Mucosa of descending colon (tissue), 3 donors: ENCODE results near the gene PAX7. TPM values are rescaled to one million over a fixed set of nuclear protein-coding genes. Genes with fewer than 3 reads are reported as not detected.
"Not testable (repeated sequence)": the region's sequence is repeated elsewhere in the genome, so short reads cannot be mapped to it uniquely, and the experiment has no call there.

Experiments used
- ATAC-seq: fragments of 200-7000 bp; cut with Tn5 transposase; one replicate; pipeline ENCODE4 v1.9.1; 2020; ENCODE audit warnings: mild to moderate bottlenecking, moderate library complexity
- DNase-seq, 3 donors: peaks; one replicate each; pipeline ENCODE4 v3.0.0-alpha.2; 2020
- H3K36me3 ChIP-seq: fragments of 200-600 bp; one replicate; pipeline ENCODE4 v1.8.0; 2021; ENCODE audit warnings: low read depth, mild to moderate bottlenecking
- H3K4me1 ChIP-seq: fragments of 200-600 bp; one replicate; pipeline ENCODE4 v1.8.0; 2021; ENCODE audit warnings: low read depth, mild to moderate bottlenecking
- H3K4me3 ChIP-seq: fragments of 200-600 bp; one replicate; pipeline ENCODE4 v1.8.0; 2021; ENCODE audit warnings: mild to moderate bottlenecking
- H3K9me3 ChIP-seq: fragments of 200-600 bp; one replicate; pipeline ENCODE4 v1.8.0; 2021; ENCODE audit warnings: mild to moderate bottlenecking
- CTCF ChIP-seq: fragments of 200-600 bp; IDR thresholded peaks from one replicate; pipeline ENCODE4 v1.8.0; 2022; ENCODE audit warnings: antibody characterized with exemption, mild to moderate bottlenecking
- intact Hi-C, 2 donors: fragments of 100-400 bp; cut with DNase I in 1 of 2; cut with micrococcal nuclease in 1 of 2; formaldehyde crosslinking; loops; one replicate each; pipeline versions ENCODE4 v1.11.0 to v1.11.1; 2022; cut with DNase I, micrococcal nuclease
- total RNA-seq, 3 donors: library from RNA; stranded (reverse); fragmentation: NEBNext Ultra II Directional in 2 of 3; extraction: Animal tissue kit (Norgen Biotek cat#: 25700) in 2 of 3; gene quantifications; one replicate each; pipeline versions ENCODE4 v1.2.1 to v1.2.4, GENCODE V29; 2021 to 2023
- donor health status: DM: no; HTN: no; CAD: no; lungs with moderate emphysema.
- donor health status: DM: no; HTN: no; CAD: no.
- donor health status: DM: no; HTN: yes; CAD: no.

PAX7 gene
- total RNA-seq, 3 donors from 2014 or later = not detected

GRCh38 chr1:18739408-18739807, 108.8 kb downstream of the PAX7 start:
- Histone ChIP-seq H3K36me3 (no peaks in the 10 kb centered on the region), H3K9me3 (no peaks in the 10 kb centered on the region), H3K4me1 (no peaks in the 10 kb centered on the region), H3K4me3 (no peak overlapping the region)
- peak; percentile 77 for ATAC-seq
- no peak for TF ChIP-seq CTCF
- intact Hi-C loops = no loop called here
- DNase-seq = no peak

GRCh38 chr1:18739897-18740296, 109.3 kb downstream of the PAX7 start:
- no peak for ATAC-seq
- no peak for DNase-seq
- Histone ChIP-seq H3K4me3 (no peak overlapping the region), H3K9me3 (no peaks in the 10 kb centered on the region), H3K4me1 (no peaks in the 10 kb centered on the region), H3K36me3 (no peaks in the 10 kb centered on the region)
- intact Hi-C loops = no loop called here
- TF ChIP-seq CTCF = no peak

GRCh38 chr1:18740617-18741016, 110.0 kb downstream of the PAX7 start:
- DNase-seq (no peak), ATAC-seq (no peak)
- Histone ChIP-seq H3K4me1 (no peaks in the 10 kb centered on the region), H3K9me3 (no peaks in the 10 kb centered on the region), H3K36me3 (no peaks in the 10 kb centered on the region), H3K4me3 (no peak overlapping the region)
- no peak for TF ChIP-seq CTCF
- intact Hi-C loops = no loop called here

- no peak for ATAC-seq
- Histone ChIP-seq H3K4me1 (no peaks in the 10 kb centered on the region), H3K4me3 (no peak overlapping the region), H3K36me3 (no peaks in the 10 kb centered on the region), H3K9me3 (no peaks in the 10 kb centered on the region)
- no peak for DNase-seq
- TF ChIP-seq CTCF = no peak
- intact Hi-C loops = no loop called here
These were observed 112.6 kb downstream of the PAX7 start for GRCh38 chr1:18743233-18743632.

GRCh38 chr1:18744381-18744780, 113.7 kb downstream of the PAX7 start:
- H3K36me3 ChIP-seq, intact Hi-C loops, ATAC-seq, DNase-seq, H3K4me1 ChIP-seq, H3K9me3 ChIP-seq, H3K4me3 ChIP-seq: not testable (repeated sequence)

GRCh38 chr1:18746981-18747380, 116.3 kb downstream of the PAX7 start:
- TF ChIP-seq CTCF = no peak
- intact Hi-C loops = no loop called here
- Histone ChIP-seq H3K36me3 (no peaks in the 10 kb centered on the region), H3K4me3 (no peak overlapping the region), H3K9me3 (peaks cover 3% of the 10 kb centered on the region), H3K4me1 (peaks cover 2% of the 10 kb centered on the region)
- no peak for DNase-seq
- ATAC-seq = no peak
